NCI-H146 treated with DMSO at 0.1 percent for 48 hours (cell line): ENCODE results near the gene P3H3.
A peak's percentile ranks its signal among the peaks of the same experiment; 100 is the strongest.
"Not testable (repeated sequence)": the region's sequence is repeated elsewhere in the genome, so short reads cannot be mapped to it uniquely, and the experiment has no call there.

Experiments
- DNase-seq: peaks from one replicate; lab custom pipeline; 2025; ENCODE audit not compliant: unreplicated experiment; lab: John Stamatoyannopoulos, UW

Gene P3H3

GRCh38 chr12:6865307-6865706, 37.1 kb downstream of the P3H3 start:
- DNase-seq: not testable (repeated sequence)

GRCh38 chr12:6866163-6866919, 38.1 kb downstream of the P3H3 start:
- DNase-seq: no peak

- no peak for DNase-seq
Observed at GRCh38 chr12:6866920-6867412, 38.8 kb downstream of the P3H3 start.

- peak; percentile 83 for DNase-seq
Observed at GRCh38 chr12:6867413-6868210, 39.4 kb downstream of the P3H3 start, which contains the start of gene TPI1. TPI1 (plus strand) TSS chr12:6867531; CDS start chr12:6867567, 36 bp downstream.

GRCh38 chr12:6868211-6869048, 40.2 kb downstream of the P3H3 start:
- no peak for DNase-seq

GRCh38 chr12:6869049-6870021, 41.1 kb downstream of the P3H3 start:
- peak; percentile 82 for DNase-seq

GRCh38 chr12:6870304-6870703, 42.1 kb downstream of the P3H3 start:
- not testable (repeated sequence) for DNase-seq

- DNase-seq: peak; percentile 15
Observed at GRCh38 chr12:6871052-6871957, 43.1 kb downstream of the P3H3 start.

GRCh38 chr12:6872073-6873048, 44.2 kb downstream of the P3H3 start:
- DNase-seq: peak; percentile 60

- peak; percentile 97 for DNase-seq
Observed at GRCh38 chr12:6873094-6874014, 45.1 kb downstream of the P3H3 start, which contains the start of gene SPSB2. SPSB2 (minus strand) TSS chr12:6873303; CDS start chr12:6872901, 402 bp downstream.

- not testable (repeated sequence) for DNase-seq
Observed at GRCh38 chr12:6874015-6874368, 45.8 kb downstream of the P3H3 start.

- not testable (repeated sequence) for DNase-seq
Observed at GRCh38 chr12:6879824-6880223, 51.6 kb downstream of the P3H3 start.

GRCh38 chr12:6883252-6883651, 55.0 kb downstream of the P3H3 start:
- DNase-seq: no peak

GRCh38 chr12:6883683-6884082, 55.5 kb downstream of the P3H3 start:
- no peak for DNase-seq

GRCh38 chr12:6884539-6884938, 56.3 kb downstream of the P3H3 start:
- DNase-seq: no peak

GRCh38 chr12:6886206-6886999, 58.2 kb downstream of the P3H3 start:
- DNase-seq: not testable (repeated sequence)
